Measurements from ENCODE around the gene FERMT1. TPM values are rescaled to one million over a fixed set of nuclear protein-coding genes. Genes with fewer than 3 reads are reported as not detected.

Gene FERMT1
- total RNA-seq, 2 experiments from 2014 or later = 0.12 to 0.14 TPM

DNA sequence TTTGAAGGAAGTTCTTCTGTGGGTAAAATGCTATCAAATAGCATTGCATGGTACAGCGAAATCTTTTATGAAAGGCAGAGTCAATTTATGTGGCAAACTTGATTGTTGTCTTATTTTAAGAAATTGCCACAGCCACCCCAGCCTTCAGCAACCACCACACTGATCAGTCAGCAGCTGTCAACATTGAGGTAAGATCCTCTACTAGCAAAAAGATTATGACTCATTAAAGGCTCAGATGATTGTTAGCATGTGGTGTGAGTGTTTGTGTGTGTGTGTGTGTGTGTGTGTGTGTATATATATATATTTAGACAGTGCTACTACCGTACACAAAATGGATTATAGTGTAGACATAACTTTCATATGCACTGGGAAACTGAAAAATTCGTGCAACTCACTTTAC lies 96.8 kb downstream of the FERMT1 start:
- intact Hi-C loops (cut with micrococcal nuclease) = no loop called here
- H3K36me3 Mint-ChIP-seq (ENCODE audit: low read depth) = peaks cover 42% of the 10 kb centered on the region

More for the DNA sequence above, 96.8 kb downstream of the FERMT1 start:
- CTCF ChIA-PET = no interaction called here
- H3K27me3 Mint-ChIP-seq (ENCODE audit: low read depth) = no peaks in the 10 kb centered on the region
- peaks cover 1% of the 10 kb centered on the region for H3K9me3 Mint-ChIP-seq
- H3K4me3 Mint-ChIP-seq = no peak overlapping the region
- H3K4me1 Mint-ChIP-seq (ENCODE audit: low read depth) = peaks cover 40% of the 10 kb centered on the region
- H3K27ac Mint-ChIP-seq = no peak overlapping the region
- peak; percentile 22 for DNase-seq

Other genes with a start within 250 kb of the FERMT1 start
- not detected for gene CHGB, start 211.5 kb downstream of the FERMT1 start, total RNA-seq
- gene TRMT6, start 172.5 kb downstream of the FERMT1 start, total RNA-seq = 10 to 100 TPM; 11.5 to 11.8 TPM
- 10 to 100 TPM; 49.6 to 50.3 TPM for gene MCM8, start 172.4 kb downstream of the FERMT1 start, total RNA-seq
- gene CRLS1, start 116.9 kb downstream of the FERMT1 start, total RNA-seq = 10 to 100 TPM; 30.3 to 32.4 TPM
- not detected for gene LRRN4, start 69.0 kb downstream of the FERMT1 start, total RNA-seq